Measurements from ENCODE around the gene BPIFB1. TPM values are rescaled to one million over a fixed set of nuclear protein-coding genes. Genes with fewer than 3 reads are reported as not detected.

The BPIFB1 gene
- total and polyA plus RNA-seq, 2 of the 8 experiments (the other 6 are each of a cell fraction or from before 2014, with no cell fraction given), result not detected

GRCh38 chr20:33339515-33340058 is 56.6 kb downstream of the BPIFB1 start:
- H3K4me3 ChIP-seq (ENCODE audit: extremely low read depth in 1 of 4, insufficient read depth in 2 of 4, low read depth in 3 of 4, low read length in 4 of 4), result no peak overlapping the region
- H2AK5ac ChIP-seq (ENCODE audit: low read depth, low read length), result no peak overlapping the region
- FAIRE-seq (no peak), DNase-seq (ENCODE audit: low read depth in 1 of 2, low spot score in 2 of 2) (no peak)
- H2BK15ac ChIP-seq (ENCODE audit: low read length), result no peak overlapping the region
- H3K27me3 ChIP-seq (replicated peaks in 1 of 4; ENCODE audit: control insufficient read depth in 3 of 4, extremely low read depth in 1 of 4, insufficient read depth in 3 of 4, low read length in 3 of 4), result no peaks in the 10 kb centered on the region
- no peak overlapping the region for H4K5ac ChIP-seq (ENCODE audit: insufficient read length, low read depth, low read length)
- H3K23ac ChIP-seq (ENCODE audit: insufficient read length), result no peak overlapping the region
- H2BK5ac ChIP-seq (ENCODE audit: low read depth, low read length), result no peak overlapping the region
- ChIA-PET POLR2A (ENCODE audit: partially characterized antibody) (no interaction called here), CTCF (ENCODE audit: partially characterized antibody) (interaction anchor here (0.6 kb wide), 1 partner anchor 243 kb away, joined by 3 read pairs; no protein-coding TSS in a partner anchor)
- H3K9ac ChIP-seq (replicated peaks in 1 of 4; ENCODE audit: extremely low read depth in 1 of 4, low read depth in 3 of 4, low read length in 3 of 4), result no peak overlapping the region
- H3K27ac ChIP-seq (ENCODE audit: low read depth, low read length), result no peak overlapping the region
- H3K56ac ChIP-seq (replicated peaks; ENCODE audit: insufficient read length, low read depth, low read length), result no peak overlapping the region
- H3K23me2 ChIP-seq (ENCODE audit: low read depth, low read length), result no peaks in the 10 kb centered on the region
- H2BK12ac ChIP-seq (ENCODE audit: low read depth, low read length), result no peak overlapping the region
- no peak overlapping the region for H3K4me2 ChIP-seq (ENCODE audit: insufficient read depth in 1 of 2, low read depth in 2 of 2, low read length in 2 of 2)
- H2BK120ac ChIP-seq (replicated peaks; ENCODE audit: low read depth, low read length), result no peak overlapping the region
- H4K20me1 ChIP-seq (replicated peaks in 1 of 2; ENCODE audit: control insufficient read depth in 1 of 2, insufficient read depth in 2 of 2, low read length in 2 of 2), result no peaks in the 10 kb centered on the region
- H3K79me1 ChIP-seq (ENCODE audit: low read depth, low read length), result no peaks in the 10 kb centered on the region
- H3K9me3 ChIP-seq (ENCODE audit: insufficient read depth in 2 of 2, low read depth in 1 of 2, low read length in 1 of 2), result no peaks in the 10 kb centered on the region
- H2AFZ ChIP-seq (ENCODE audit: low read length), result no peak overlapping the region
- WGBS, 2 experiments (ENCODE audit: extremely low coverage in 1 of 2, insufficient coverage in 1 of 2, insufficient read length in 1 of 2, insufficient replicate concordance in 2 of 2, low coverage in 1 of 2, low lambda C conversion rate in 2 of 2, missing lambda C conversion rate in 1 of 2), result 80% methylated on average over 8 of the region's 8 CpGs; no CpG with 5 or more reads in 1 of the 2 experiments
- no peaks in the 10 kb centered on the region for H3K36me3 ChIP-seq (ENCODE audit: control insufficient read depth in 2 of 4, insufficient read depth in 4 of 4, low read length in 3 of 4)
- H3K4me1 ChIP-seq (replicated peaks in 1 of 4; ENCODE audit: control insufficient read depth in 3 of 4, insufficient read depth in 4 of 4, low read length in 3 of 4), result no peaks in the 10 kb centered on the region; a peak in 1 of 7 replicates
- no peak overlapping the region for H2BK20ac ChIP-seq (ENCODE audit: low read length)
- H3K18ac ChIP-seq (ENCODE audit: extremely low read depth, low read length), result no peak overlapping the region
- no peak overlapping the region for H4K8ac ChIP-seq (ENCODE audit: extremely low read depth, insufficient read depth, low read length)
- no peak overlapping the region for H4K91ac ChIP-seq (replicated peaks; ENCODE audit: insufficient read length, low read length)
- H3K14ac ChIP-seq (ENCODE audit: insufficient read length), result no peak overlapping the region
- no peak overlapping the region for H3K4ac ChIP-seq (replicated peaks; ENCODE audit: insufficient read length, low read depth, low read length)
- H3K79me2 ChIP-seq (ENCODE audit: control insufficient read depth in 1 of 2, insufficient read depth in 2 of 2, low read length in 2 of 2), result no peaks in the 10 kb centered on the region

Data from H1 (cell line).